AG04450 (cell line): ENCODE data around the gene ADAMTS2. TPM values are rescaled to one million over a fixed set of nuclear protein-coding genes. Genes with fewer than 3 reads are reported as not detected.

Source experiments
- CTCF ChIA-PET: fragments of 300-600, 350-600 bp; formaldehyde crosslinking; extraction: SDS; loops from one replicate; lab custom pipeline; 2022; ENCODE audit warnings: antibody characterized with exemption, inconsistent platforms; lab: Charles Lee
- POLR2A ChIA-PET: fragments of 350-600 bp; formaldehyde crosslinking; extraction: SDS; loops from one replicate; lab custom pipeline; 2021; ENCODE audit warnings: antibody characterized with exemption, inconsistent platforms; lab: Yijun Ruan, JAX
- DNase-seq: peaks from one replicate; pipeline ENCODE4 v3.0.0-alpha.2; 2011; ENCODE audit warnings: low read depth, low spot score
- H3K27ac ChIP-seq: one replicate; pipeline ENCODE4 v1.5.1; 2012; ENCODE audit warnings: low read depth, low read length, control low read depth
- H3K27me3 ChIP-seq: one replicate; pipeline ENCODE4 v1.6.0; 2012; ENCODE audit warnings: low read length; ENCODE audit not compliant: control insufficient read depth, insufficient read depth
- H3K4me3 ChIP-seq: 2 replicates; pipeline ENCODE4 v1.5.1; 2011; ENCODE audit warnings: mild to moderate bottlenecking, low read depth, low read length, control low read depth
- H3K9me3 ChIP-seq: 2 replicates; pipeline ENCODE4 v1.5.1; 2012; ENCODE audit warnings: low read length; ENCODE audit not compliant: control insufficient read depth, insufficient read depth
- polyA plus RNA-seq: library from polyadenylated mRNA; depleted of rRNA; stranded (reverse); fragments of >200 nt; gene quantifications from 2 replicates; pipeline ENCODE4 v1.2.3, GENCODE V29; 2011
- TF ChIP-seq, protein P1 (sequence below): IDR thresholded peaks from 2 replicates; pipeline ENCODE4 v1.5.1; 2011; ENCODE audit warnings: low read depth, low read length, control low read depth, inconsistent platforms

Gene ADAMTS2
- polyA plus RNA-seq, 1 experiment = 22.6 TPM

DNA sequence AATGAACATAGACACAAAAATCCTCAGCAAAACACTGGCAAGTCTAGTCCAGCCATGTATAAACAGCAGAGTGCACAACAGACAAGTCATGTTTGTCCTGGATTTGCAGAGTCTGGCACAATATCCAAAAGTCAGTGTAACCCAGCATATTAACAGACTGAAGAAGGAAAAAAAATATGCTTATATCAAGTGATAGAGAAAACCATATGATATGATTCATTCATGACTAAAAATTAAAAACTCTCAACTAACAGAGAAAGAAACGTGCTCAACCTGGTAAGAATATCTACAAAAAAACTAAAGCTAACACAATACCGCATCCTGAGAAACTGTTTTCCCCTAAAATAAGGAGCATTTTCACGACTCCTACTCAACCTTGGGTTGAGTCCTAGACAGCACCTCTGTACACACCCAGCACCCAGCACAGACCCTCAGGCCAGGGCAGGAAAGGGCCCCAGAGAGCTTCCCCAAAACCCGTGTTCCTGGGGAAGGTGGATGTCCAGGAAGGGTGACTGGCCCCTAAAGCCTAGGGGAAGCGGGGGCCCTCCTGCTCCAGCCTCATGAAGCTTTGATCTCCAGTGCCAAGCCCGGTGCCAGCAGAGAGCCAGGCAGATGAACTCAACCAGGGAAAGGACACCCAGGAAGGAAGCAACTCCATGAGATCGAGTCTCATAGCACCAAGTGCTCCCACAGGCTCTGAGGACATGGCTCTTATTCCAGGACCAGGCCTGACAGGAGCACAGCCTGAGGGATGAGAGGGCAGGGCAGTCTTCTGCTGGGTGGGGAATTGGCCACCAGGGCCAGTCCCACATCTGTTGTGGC lies 38.9 kb downstream of the ADAMTS2 start:
- no peak for DNase-seq
- ChIA-PET POLR2A (interaction anchor here (1.0 kb wide), 1 partner anchor 317 kb away, joined by 3 read pairs; the partner anchor contains the start of gene HNRNPH1), CTCF (interaction anchor here (0.6 kb wide), 1 partner anchor 7 kb away, joined by 3 read pairs; no protein-coding TSS in a partner anchor)
- Histone ChIP-seq H3K9me3 (peaks cover 7% of the 10 kb centered on the region; the same call in 1 of the 2 replicates), H3K4me3 (no peak overlapping the region), H3K27ac (peak overlapping the region; percentile 61), H3K27me3 (no peaks in the 10 kb centered on the region)
- TF ChIP-seq, protein P1, sequence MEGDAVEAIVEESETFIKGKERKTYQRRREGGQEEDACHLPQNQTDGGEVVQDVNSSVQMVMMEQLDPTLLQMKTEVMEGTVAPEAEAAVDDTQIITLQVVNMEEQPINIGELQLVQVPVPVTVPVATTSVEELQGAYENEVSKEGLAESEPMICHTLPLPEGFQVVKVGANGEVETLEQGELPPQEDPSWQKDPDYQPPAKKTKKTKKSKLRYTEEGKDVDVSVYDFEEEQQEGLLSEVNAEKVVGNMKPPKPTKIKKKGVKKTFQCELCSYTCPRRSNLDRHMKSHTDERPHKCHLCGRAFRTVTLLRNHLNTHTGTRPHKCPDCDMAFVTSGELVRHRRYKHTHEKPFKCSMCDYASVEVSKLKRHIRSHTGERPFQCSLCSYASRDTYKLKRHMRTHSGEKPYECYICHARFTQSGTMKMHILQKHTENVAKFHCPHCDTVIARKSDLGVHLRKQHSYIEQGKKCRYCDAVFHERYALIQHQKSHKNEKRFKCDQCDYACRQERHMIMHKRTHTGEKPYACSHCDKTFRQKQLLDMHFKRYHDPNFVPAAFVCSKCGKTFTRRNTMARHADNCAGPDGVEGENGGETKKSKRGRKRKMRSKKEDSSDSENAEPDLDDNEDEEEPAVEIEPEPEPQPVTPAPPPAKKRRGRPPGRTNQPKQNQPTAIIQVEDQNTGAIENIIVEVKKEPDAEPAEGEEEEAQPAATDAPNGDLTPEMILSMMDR = no peak

DNA sequence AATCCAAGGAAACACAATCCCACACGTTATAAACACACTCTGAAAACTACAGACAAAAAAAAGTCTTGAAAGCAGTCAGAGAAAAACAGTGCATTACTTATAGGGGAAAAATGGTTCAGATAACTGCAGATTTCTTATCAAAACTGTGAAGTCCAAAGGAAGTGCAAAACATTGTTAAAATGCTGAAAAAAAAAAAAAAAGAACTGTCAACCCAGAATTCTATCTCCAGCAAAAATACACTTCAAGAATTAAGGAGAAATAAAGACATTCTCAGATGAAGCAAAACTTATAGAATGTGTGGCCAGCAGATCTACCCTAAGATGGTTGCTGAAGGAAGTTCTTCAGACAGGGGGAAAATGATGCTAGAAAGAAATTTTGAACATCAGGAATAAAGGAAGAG lies 40.4 kb downstream of the ADAMTS2 start:
- H3K4me3 ChIP-seq = no peak overlapping the region
- TF ChIP-seq, protein P1 = no peak
- H3K9me3 ChIP-seq = peaks cover 7% of the 10 kb centered on the region; the same call in 1 of the 2 replicates
- H3K27ac ChIP-seq = peak overlapping the region; percentile 59
- CTCF ChIA-PET = no interaction called here
- DNase-seq = no peak
- POLR2A ChIA-PET = no interaction called here
- no peaks in the 10 kb centered on the region for H3K27me3 ChIP-seq

DNA sequence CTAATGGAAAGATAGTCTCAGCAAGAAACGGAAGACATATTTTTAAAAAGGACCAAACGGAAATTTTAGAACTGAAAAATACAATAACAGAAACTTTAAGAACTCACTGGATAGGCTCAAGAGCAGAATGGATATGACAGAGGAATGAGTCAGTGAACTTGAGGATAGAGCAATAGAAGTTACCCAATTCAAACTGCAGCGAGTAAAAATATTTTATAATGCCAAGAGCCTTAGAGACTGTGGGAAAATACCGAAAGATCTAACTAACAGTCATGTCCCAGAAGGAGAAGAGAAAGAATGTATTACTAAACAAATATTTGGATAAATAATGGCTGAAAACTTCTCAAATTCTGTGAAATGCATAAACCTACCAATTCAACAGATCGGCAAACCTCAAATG lies 40.8 kb downstream of the ADAMTS2 start:
- peak; percentile 82 for DNase-seq
- Histone ChIP-seq H3K27me3 (no peaks in the 10 kb centered on the region), H3K9me3 (peaks cover 7% of the 10 kb centered on the region; the same call in 1 of the 2 replicates), H3K27ac (peak overlapping the region; percentile 77), H3K4me3 (no peak overlapping the region)
- ChIA-PET POLR2A (no interaction called here), CTCF (no interaction called here)
- TF ChIP-seq, protein P1 = no peak

DNA sequence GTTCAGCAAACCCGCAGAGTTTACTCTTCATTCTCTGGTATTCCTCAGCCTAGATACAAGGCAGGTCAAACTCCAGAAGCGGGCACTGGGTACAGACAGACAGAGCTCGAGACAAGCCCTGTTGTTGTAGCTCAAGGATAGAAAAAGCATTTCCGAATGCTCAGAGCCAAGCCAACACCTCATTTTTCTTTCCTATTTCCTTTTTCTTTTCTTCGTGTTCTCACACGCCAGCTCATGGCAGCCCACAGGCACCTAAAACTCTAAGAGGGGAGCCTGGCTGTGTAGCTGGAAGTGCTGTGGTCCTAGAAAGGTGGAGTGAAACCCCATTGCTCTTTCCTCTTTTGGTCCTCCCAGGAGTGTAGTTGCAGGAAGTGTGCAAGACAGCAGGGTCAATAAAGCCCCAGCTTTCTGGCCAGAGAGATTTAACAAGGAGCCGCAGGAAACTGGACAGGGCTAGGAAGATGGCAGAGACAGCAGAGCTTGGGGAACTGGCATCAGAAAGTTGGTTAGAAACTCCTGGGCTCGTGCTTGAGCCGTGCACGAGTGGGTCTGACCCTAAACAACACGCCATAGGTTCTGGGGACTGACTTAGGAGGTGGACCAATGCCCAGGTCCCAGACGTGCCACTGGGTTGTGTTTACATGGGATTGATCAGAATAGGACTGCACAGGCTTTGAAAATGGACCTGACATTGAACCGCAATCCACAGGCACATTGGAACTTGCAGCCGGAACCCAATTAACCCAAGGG lies 41.6 kb downstream of the ADAMTS2 start:
- no peak for DNase-seq
- ChIA-PET CTCF (no interaction called here), POLR2A (no interaction called here)
- Histone ChIP-seq H3K4me3 (no peak overlapping the region), H3K9me3 (peaks cover 7% of the 10 kb centered on the region; the same call in 1 of the 2 replicates), H3K27me3 (no peaks in the 10 kb centered on the region), H3K27ac (peak overlapping the region; percentile 77)
- TF ChIP-seq, protein P1 = no peak
